Measurements from ENCODE around the gene MED10. TPM values are rescaled to one million over a fixed set of nuclear protein-coding genes. Genes with fewer than 3 reads are reported as not detected.
"Not testable (repeated sequence)": the region's sequence is repeated elsewhere in the genome, so short reads cannot be mapped to it uniquely, and the experiment has no call there.

MED10 gene
- total RNA-seq, 2 donors from 2014 or later: 28.5 to 36.5 TPM

GRCh38 chr5:6383376-6383775 lies 5.0 kb upstream of the MED10 start:
- intact Hi-C loops (cut with DNase I): no loop called here
- no peak for DNase-seq (ENCODE audit: low spot score)

- DNase-seq (ENCODE audit: low spot score): no peak
- intact Hi-C loops (cut with DNase I): loop anchor here in 1 of 2 donors (10.0 kb wide), 1 partner anchor 196 kb away; no protein-coding TSS in a partner anchor
These were observed 899 bp upstream of the MED10 start for GRCh38 chr5:6379246-6379645.

- intact Hi-C loops (cut with DNase I): loop anchor here in 1 of 2 donors (10.0 kb wide), 1 partner anchor 196 kb away; no protein-coding TSS in a partner anchor
These were observed 388 bp upstream of the MED10 start for GRCh38 chr5:6378766-6379103.

GRCh38 chr5:6377582-6377904 lies 804 bp downstream of the MED10 start:
- intact Hi-C loops (cut with DNase I): loop anchor here in 1 of 2 donors (10.0 kb wide), 1 partner anchor 197 kb away; no protein-coding TSS in a partner anchor
- DNase-seq (ENCODE audit: low spot score): no peak

More at GRCh38 chr5:6378766-6379103, 388 bp upstream of the MED10 start:
- no peak for DNase-seq (ENCODE audit: low spot score)

GRCh38 chr5:6376974-6377520 lies 1.3 kb downstream of the MED10 start:
- intact Hi-C loops (cut with DNase I): loop anchor here in 1 of 2 donors (10.0 kb wide), 1 partner anchor 198 kb away; no protein-coding TSS in a partner anchor
- DNase-seq (ENCODE audit: low spot score): no peak

- intact Hi-C loops (cut with DNase I): loop anchor here in 1 of 2 donors (10.0 kb wide), 1 partner anchor 202 kb away; no protein-coding TSS in a partner anchor
- no peak for DNase-seq (ENCODE audit: low spot score)
These were observed 5.1 kb downstream of the MED10 start for GRCh38 chr5:6373081-6373846.

GRCh38 chr5:6372251-6373080 lies 5.9 kb downstream of the MED10 start:
- DNase-seq (ENCODE audit: low spot score): no peak
- intact Hi-C loops (cut with DNase I): loop anchor here in 1 of 2 donors (10.0 kb wide), 1 partner anchor 202 kb away; no protein-coding TSS in a partner anchor

- DNase-seq (ENCODE audit: low spot score): no peak
These were observed 7.1 kb downstream of the MED10 start for GRCh38 chr5:6371079-6371810.

GRCh38 chr5:6370580-6370979 lies 7.8 kb downstream of the MED10 start:
- intact Hi-C loops (cut with DNase I): loop anchor here in 1 of 2 donors (10.0 kb wide), 1 partner anchor 204 kb away; no protein-coding TSS in a partner anchor
- DNase-seq (ENCODE audit: low spot score): no peak

More at GRCh38 chr5:6371079-6371810, 7.1 kb downstream of the MED10 start:
- intact Hi-C loops (cut with DNase I): loop anchor here in 1 of 2 donors (10.0 kb wide), 1 partner anchor 204 kb away; no protein-coding TSS in a partner anchor

- DNase-seq (ENCODE audit: low spot score): no peak
- intact Hi-C loops (cut with DNase I): no loop called here
These were observed 12.3 kb downstream of the MED10 start for GRCh38 chr5:6365977-6366590.

GRCh38 chr5:6365142-6365976 lies 13.0 kb downstream of the MED10 start:
- no peak for DNase-seq (ENCODE audit: low spot score)
- intact Hi-C loops (cut with DNase I): no loop called here

- intact Hi-C loops (cut with DNase I); DNase-seq (ENCODE audit: low spot score): not testable (repeated sequence)
These were observed 14.8 kb downstream of the MED10 start for GRCh38 chr5:6363454-6364011.

GRCh38 chr5:6362846-6363245 lies 15.5 kb downstream of the MED10 start:
- DNase-seq (ENCODE audit: low spot score): no peak

GRCh38 chr5:6361101-6361500 lies 17.2 kb downstream of the MED10 start:
- intact Hi-C loops (cut with DNase I): no loop called here
- no peak for DNase-seq (ENCODE audit: low spot score)

More at GRCh38 chr5:6362846-6363245, 15.5 kb downstream of the MED10 start:
- intact Hi-C loops (cut with DNase I): no loop called here

GRCh38 chr5:6360323-6361072 lies 17.8 kb downstream of the MED10 start:
- intact Hi-C loops (cut with DNase I): no loop called here
- no peak for DNase-seq (ENCODE audit: low spot score)

GRCh38 chr5:6359555-6360322 lies 18.6 kb downstream of the MED10 start:
- no peak for DNase-seq (ENCODE audit: low spot score)
- intact Hi-C loops (cut with DNase I): no loop called here
